A673 (cell line): ENCODE measurements around the gene L3MBTL1. TPM values are rescaled to one million over a fixed set of nuclear protein-coding genes. Genes with fewer than 3 reads are reported as not detected.

Source experiments
- BruUV-seq: library from RNA; stranded (reverse); fragments of 400-500 nt; replicated peaks from 2 replicates; lab custom pipeline; 2021; lab: Mats Ljungman, UMichigan
- CTCF ChIA-PET: fragments of 300-600 bp; sonication (Branson Sonifier 250); formaldehyde crosslinking; loops from one replicate; lab custom pipeline; 2022; ENCODE audit warnings: antibody characterized with exemption; lab: Charles Lee
- POLR2A ChIA-PET: fragments of 300-600 bp; sonication (Branson Sonifier 250); formaldehyde crosslinking; loops from one replicate; lab custom pipeline; 2022; ENCODE audit warnings: antibody characterized with exemption; ENCODE audit not compliant: low non-redundant PET; lab: Charles Lee
- DNase-seq: peaks from one replicate; pipeline ENCODE4 v3.0.0-alpha.2; 2015; ENCODE audit warnings: low spot score
- H3K27ac ChIP-seq: fragments of 200-600 bp; sonication (generic); 2 replicates; pipeline ENCODE4 v1.5.1; 2016; ENCODE audit warnings: mixed run types, low read depth, mild to moderate bottlenecking, mixed read lengths, antibody characterized with exemption, low read length; ENCODE audit not compliant: poor library complexity, severe bottlenecking
- H3K27me3 ChIP-seq: fragments of 200-600 bp; sonication (generic); replicated peaks from 2 replicates; pipeline ENCODE4 v1.6.1; 2017; ENCODE audit warnings: mixed run types, low read depth, mild to moderate bottlenecking, mixed read lengths, antibody characterized with exemption, low read length; ENCODE audit not compliant: insufficient read depth, poor library complexity
- H3K36me3 ChIP-seq: fragments of 200-600 bp; sonication (generic); 2 replicates; pipeline ENCODE4 v1.6.1; 2016; ENCODE audit warnings: mixed run types, mild to moderate bottlenecking, mixed read lengths, antibody characterized with exemption, low read length; ENCODE audit not compliant: insufficient read depth, poor library complexity, severe bottlenecking
- H3K4me1 ChIP-seq: fragments of 200-600 bp; sonication (generic); 2 replicates; pipeline ENCODE4 v1.6.1; 2017; ENCODE audit warnings: mixed run types, mild to moderate bottlenecking, mixed read lengths, antibody characterized with exemption, low read length; ENCODE audit not compliant: insufficient read depth, poor library complexity, severe bottlenecking
- H3K4me3 ChIP-seq: fragments of 200-600 bp; sonication (generic); 2 replicates; pipeline ENCODE4 v1.5.1; 2016; ENCODE audit warnings: low read depth, mixed run types, mild to moderate bottlenecking, mixed read lengths, low read length; ENCODE audit not compliant: poor library complexity, severe bottlenecking
- H3K9me3 ChIP-seq: fragments of 200-600 bp; sonication (generic); 2 replicates; pipeline ENCODE4 v1.6.1; 2016; ENCODE audit warnings: mixed run types, low read depth, mild to moderate bottlenecking, mixed read lengths, antibody characterized with exemption, low read length; ENCODE audit not compliant: poor library complexity, severe bottlenecking
- EZH2 ChIP-seq: fragments of 200-600 bp; sonication (generic); IDR thresholded peaks from 2 replicates; pipeline ENCODE4 v1.6.1; 2017; ENCODE audit warnings: borderline replicate concordance, low read depth, mild to moderate bottlenecking, mixed read lengths, antibody characterized with exemption, low read length; ENCODE audit not compliant: poor library complexity, severe bottlenecking
- intact Hi-C: fragments of 100-400 bp; cut with micrococcal nuclease; formaldehyde crosslinking; loops from one replicate; pipeline ENCODE4 v1.10.0; 2022; ENCODE audit not compliant: unreplicated experiment
- total RNA-seq: library from RNA; stranded (reverse); gene quantifications from 2 replicates; pipeline ENCODE4 v1.2.3, GENCODE V29; 2021
- TF ChIP-seq, protein P1 (sequence below): fragments of 300-800, 200-600 bp; sonication (generic); conservative IDR thresholded peaks from 2 replicates; pipeline ENCODE4 v1.5.1; 2017; ENCODE audit warnings: low read depth, mild to moderate bottlenecking, antibody characterized with exemption, low read length, moderate library complexity, mixed read lengths

L3MBTL1 gene
- total RNA-seq, 1 experiment from 2014 or later: 8.1 TPM

- ChIA-PET POLR2A (no interaction called here), CTCF (no interaction called here)
- Histone ChIP-seq H3K36me3 (no peaks in the 10 kb centered on the region), H3K27me3 (no peaks in the 10 kb centered on the region), H3K4me1 (no peaks in the 10 kb centered on the region), H3K9me3 (no peaks in the 10 kb centered on the region), H3K27ac (no peak overlapping the region), H3K4me3 (no peak overlapping the region)
- intact Hi-C loops: no loop called here
- TF ChIP-seq, protein P1, sequence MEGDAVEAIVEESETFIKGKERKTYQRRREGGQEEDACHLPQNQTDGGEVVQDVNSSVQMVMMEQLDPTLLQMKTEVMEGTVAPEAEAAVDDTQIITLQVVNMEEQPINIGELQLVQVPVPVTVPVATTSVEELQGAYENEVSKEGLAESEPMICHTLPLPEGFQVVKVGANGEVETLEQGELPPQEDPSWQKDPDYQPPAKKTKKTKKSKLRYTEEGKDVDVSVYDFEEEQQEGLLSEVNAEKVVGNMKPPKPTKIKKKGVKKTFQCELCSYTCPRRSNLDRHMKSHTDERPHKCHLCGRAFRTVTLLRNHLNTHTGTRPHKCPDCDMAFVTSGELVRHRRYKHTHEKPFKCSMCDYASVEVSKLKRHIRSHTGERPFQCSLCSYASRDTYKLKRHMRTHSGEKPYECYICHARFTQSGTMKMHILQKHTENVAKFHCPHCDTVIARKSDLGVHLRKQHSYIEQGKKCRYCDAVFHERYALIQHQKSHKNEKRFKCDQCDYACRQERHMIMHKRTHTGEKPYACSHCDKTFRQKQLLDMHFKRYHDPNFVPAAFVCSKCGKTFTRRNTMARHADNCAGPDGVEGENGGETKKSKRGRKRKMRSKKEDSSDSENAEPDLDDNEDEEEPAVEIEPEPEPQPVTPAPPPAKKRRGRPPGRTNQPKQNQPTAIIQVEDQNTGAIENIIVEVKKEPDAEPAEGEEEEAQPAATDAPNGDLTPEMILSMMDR: no peak
- TF ChIP-seq EZH2: no peak
- DNase-seq: no peak
- no TSS peak for BruUV-seq
Measured at GRCh38 chr20:43579861-43580793, 72.6 kb downstream of the L3MBTL1 start.

DNA sequence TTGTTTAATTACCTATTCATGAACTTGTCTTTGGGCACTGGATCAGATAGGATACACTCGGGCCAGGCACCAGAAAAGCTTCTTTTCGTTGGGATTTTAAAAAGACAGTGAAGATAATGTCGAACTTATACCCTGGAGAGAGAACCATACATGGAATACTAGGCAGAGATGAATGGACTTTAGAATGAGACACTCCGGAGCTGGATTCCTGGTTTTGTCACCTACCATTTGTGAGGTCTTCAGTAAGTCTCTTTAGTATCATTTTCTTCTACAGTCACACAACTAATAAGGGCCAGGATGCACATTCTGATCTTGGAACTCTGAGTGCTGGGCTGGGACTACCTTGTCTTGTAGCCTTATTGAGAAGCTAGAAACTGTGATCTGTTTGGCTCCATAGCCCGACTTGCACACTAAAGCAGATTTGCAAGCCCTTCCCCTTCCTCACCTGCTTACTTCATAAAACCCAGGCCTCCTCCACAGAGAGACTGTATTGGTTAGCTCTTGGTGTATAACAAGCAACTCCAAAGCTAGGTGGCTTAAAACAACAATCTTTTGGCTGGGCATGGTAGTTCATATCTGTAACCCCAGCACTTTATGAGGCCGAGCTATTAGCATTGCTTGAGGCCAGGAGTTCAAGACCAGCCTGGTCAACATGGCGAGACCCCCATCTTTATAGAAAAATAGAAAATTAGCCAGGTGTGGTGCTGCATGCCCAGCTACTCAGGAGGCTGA lies 75.8 kb downstream of the L3MBTL1 start:
- ChIA-PET CTCF (no interaction called here), POLR2A (no interaction called here)
- H3K27me3 ChIP-seq: no peaks in the 10 kb centered on the region
- no peaks in the 10 kb centered on the region for H3K4me1 ChIP-seq
- no peak overlapping the region for H3K27ac ChIP-seq
- no TSS peak for BruUV-seq
- H3K4me3 ChIP-seq: no peak overlapping the region
- no peaks in the 10 kb centered on the region for H3K9me3 ChIP-seq
- no peaks in the 10 kb centered on the region for H3K36me3 ChIP-seq
- no peak for TF ChIP-seq EZH2
- TF ChIP-seq, protein P1: no peak
- DNase-seq: no peak
- intact Hi-C loops: no loop called here

- no peak for TF ChIP-seq EZH2
- TF ChIP-seq, protein P1: no peak
- POLR2A ChIA-PET: no interaction called here
- intact Hi-C loops: no loop called here
- no peaks in the 10 kb centered on the region for H3K9me3 ChIP-seq
- BruUV-seq: no TSS peak
- no peak overlapping the region for H3K4me3 ChIP-seq
- no peaks in the 10 kb centered on the region for H3K36me3 ChIP-seq
- DNase-seq: no peak
- CTCF ChIA-PET: no interaction called here
- no peak overlapping the region for H3K27ac ChIP-seq
- no peaks in the 10 kb centered on the region for H3K4me1 ChIP-seq
- no peaks in the 10 kb centered on the region for H3K27me3 ChIP-seq
Measured at GRCh38 chr20:43583982-43584432, 76.5 kb downstream of the L3MBTL1 start.
